WTC11 (cell line): ENCODE results near the gene ACKR3. TPM values are rescaled to one million over a fixed set of nuclear protein-coding genes. Genes with fewer than 3 reads are reported as not detected.

ENCODE experiments used
- ATAC-seq: fragments of 200-7000 bp; cut with Tn5 transposase; 2 replicates; pipeline ENCODE4 v1.10.0; 2021; ENCODE audit warnings: mild to moderate bottlenecking, moderate library complexity
- CTCF ChIA-PET: fragments of 300-600 bp; sonication (Branson Sonifier 250); formaldehyde crosslinking; loops from one replicate; lab custom pipeline; 2021; ENCODE audit warnings: antibody characterized with exemption; lab: Charles Lee
- POLR2A ChIA-PET: fragments of 350-600 bp; sonication (Branson Sonifier 250); formaldehyde crosslinking; loops from one replicate; lab custom pipeline; 2021; ENCODE audit warnings: antibody characterized with exemption; lab: Charles Lee
- DNase-seq: peaks from one replicate; pipeline ENCODE4 v3.0.0; 2021; ENCODE audit warnings: low spot score
- H3K27ac Mint-ChIP-seq: 2 replicates; pipeline ENCODE4 v1.8.0; 2021; ENCODE audit warnings: mixed read lengths
- H3K27me3 Mint-ChIP-seq: 2 replicates; pipeline ENCODE4 v1.8.0; 2021; ENCODE audit warnings: low read depth, mild to moderate bottlenecking, moderate library complexity, mixed read lengths
- H3K36me3 Mint-ChIP-seq: 2 replicates; pipeline ENCODE4 v1.8.0; 2021; ENCODE audit warnings: mixed read lengths
- H3K4me1 Mint-ChIP-seq: 2 replicates; pipeline ENCODE4 v1.8.0; 2022; ENCODE audit warnings: mixed read lengths
- H3K4me3 Mint-ChIP-seq: 2 replicates; pipeline ENCODE4 v1.8.0; 2021; ENCODE audit warnings: mild to moderate bottlenecking, moderate library complexity, mixed read lengths
- H3K9me3 Mint-ChIP-seq: 2 replicates; pipeline ENCODE4 v1.8.0; 2021; ENCODE audit warnings: mixed read lengths
- ATF2 ChIP-seq: sonication (generic); formaldehyde crosslinking; IDR thresholded peaks from 2 replicates; pipeline ENCODE4 v1.8.1; 2022; ENCODE audit warnings: low read depth, missing genetic modification reagents, borderline replicate concordance
- CDX4 ChIP-seq: fragments of 250-450 bp; sonication (Bioruptor Pico); IDR thresholded peaks from 2 replicates; pipeline ENCODE4 v1.9.0; 2021; ENCODE audit warnings: moderate library complexity, mild to moderate bottlenecking, inconsistent platforms, borderline replicate concordance
- E2F4 ChIP-seq: sonication (generic); formaldehyde crosslinking; IDR thresholded peaks from 2 replicates; pipeline ENCODE4 v1.8.1; 2022; ENCODE audit warnings: low read depth, mild to moderate bottlenecking, moderate library complexity, missing genetic modification reagents, borderline replicate concordance
- FOXJ3 ChIP-seq: sonication (generic); formaldehyde crosslinking; IDR thresholded peaks from 2 replicates; pipeline ENCODE4 v1.9.0; 2021; ENCODE audit warnings: missing genetic modification reagents, mild to moderate bottlenecking, borderline replicate concordance
- GRHL2 ChIP-seq: fragments of 250-450 bp; sonication (Bioruptor Pico); IDR thresholded peaks from 2 replicates; pipeline ENCODE4 v1.8.0; 2022; ENCODE audit warnings: mild to moderate bottlenecking, moderate library complexity; ENCODE audit not compliant: insufficient replicate concordance, severe bottlenecking
- MLX ChIP-seq: sonication (generic); formaldehyde crosslinking; IDR thresholded peaks from 2 replicates; pipeline ENCODE4 v1.8.1; 2023; ENCODE audit warnings: mild to moderate bottlenecking, missing genetic modification reagents, moderate library complexity
- MXD4 ChIP-seq: fragments of 250-450 bp; sonication (Bioruptor Pico); IDR thresholded peaks from 2 replicates; pipeline ENCODE4 v1.8.0; 2021; ENCODE audit warnings: mild to moderate bottlenecking, moderate library complexity, borderline replicate concordance
- MYBL2 ChIP-seq: sonication (generic); formaldehyde crosslinking; IDR thresholded peaks from 2 replicates; pipeline ENCODE4 v1.8.1; 2023; ENCODE audit warnings: mild to moderate bottlenecking, moderate library complexity, missing genetic modification reagents
- NR3C1 ChIP-seq: sonication (generic); formaldehyde crosslinking; conservative IDR thresholded peaks from 2 replicates; pipeline ENCODE4 v1.8.1; 2023; ENCODE audit warnings: low read depth, mild to moderate bottlenecking, missing genetic modification reagents
- SMAD3 ChIP-seq: sonication (generic); formaldehyde crosslinking; IDR thresholded peaks from 2 replicates; pipeline ENCODE4 v1.8.0; 2022; ENCODE audit warnings: missing genetic modification reagents, mild to moderate bottlenecking, borderline replicate concordance
- SMAD4 ChIP-seq: sonication (generic); formaldehyde crosslinking; IDR thresholded peaks from 2 replicates; pipeline ENCODE4 v1.8.0; 2022; ENCODE audit warnings: mild to moderate bottlenecking, missing genetic modification reagents
- SP1 ChIP-seq: sonication (generic); formaldehyde crosslinking; conservative IDR thresholded peaks from 2 replicates; pipeline ENCODE4 v1.8.1; 2022; ENCODE audit warnings: missing genetic modification reagents
- ZMAT4 ChIP-seq: fragments of 250-450 bp; sonication (Bioruptor Pico); IDR thresholded peaks from 2 replicates; pipeline ENCODE4 v1.9.0; 2021; ENCODE audit warnings: mild to moderate bottlenecking
- ZNF263 ChIP-seq: sonication (generic); formaldehyde crosslinking; IDR thresholded peaks from 2 replicates; pipeline ENCODE4 v1.8.1; 2022; ENCODE audit warnings: low read depth, mild to moderate bottlenecking, moderate library complexity, missing genetic modification reagents
- ZNF317 ChIP-seq: sonication (generic); formaldehyde crosslinking; IDR thresholded peaks from 2 replicates; pipeline ENCODE4 v1.8.1; 2023; ENCODE audit warnings: low read depth, mild to moderate bottlenecking, moderate library complexity, missing genetic modification reagents, borderline replicate concordance
- ZNF396 ChIP-seq: fragments of 250-450 bp; sonication (Bioruptor Pico); IDR thresholded peaks from 2 replicates; pipeline ENCODE4 v1.8.0; 2021; ENCODE audit warnings: mild to moderate bottlenecking, moderate library complexity, borderline replicate concordance
- ZNF416 ChIP-seq: fragments of 250-450 bp; sonication (Bioruptor Pico); IDR thresholded peaks from 2 replicates; pipeline ENCODE4 v1.9.0; 2021; ENCODE audit warnings: mild to moderate bottlenecking, inconsistent platforms
- ZNF423 ChIP-seq: fragments of 250-450 bp; sonication (Bioruptor Pico); IDR thresholded peaks from 2 replicates; pipeline ENCODE4 v2.1.2; 2022; ENCODE audit warnings: mild to moderate bottlenecking, moderate library complexity
- ZNF425 ChIP-seq: fragments of 250-450 bp; sonication (Bioruptor Pico); conservative IDR thresholded peaks from 2 replicates; pipeline ENCODE4 v1.9.0; 2021; ENCODE audit warnings: mild to moderate bottlenecking
- ZSCAN18 ChIP-seq: fragments of 250-450 bp; sonication (Bioruptor Pico); IDR thresholded peaks from 2 replicates; pipeline ENCODE4 v2.1.2; 2022; ENCODE audit warnings: mild to moderate bottlenecking, moderate library complexity
- total RNA-seq: library from RNA; stranded (reverse); gene quantifications from 3 replicates; pipeline ENCODE4 v1.2.3, GENCODE V29; 2021

The ACKR3 gene
- total RNA-seq, 1 experiment from 2014 or later: 1.3 TPM

- TF ChIP-seq NR3C1 (CRISPR knock-in tag) (no peak), ZNF317 (CRISPR knock-in tag) (no peak), ZSCAN18 (CRISPR knock-in tag) (no peak), ZNF423 (CRISPR knock-in tag) (no peak)
Measured at GRCh38 chr2:236521556-236521955, 48.1 kb upstream of the ACKR3 start (continued).

- ChIA-PET POLR2A (no interaction called here), CTCF (interaction anchor here (1.1 kb wide), 1 partner anchor 11 kb away, joined by 4 read pairs; no protein-coding TSS in a partner anchor)
- no peaks in the 10 kb centered on the region for H3K27me3 Mint-ChIP-seq
- H3K27ac Mint-ChIP-seq: no peak overlapping the region
- H3K9me3 Mint-ChIP-seq: peaks cover 10% of the 10 kb centered on the region
- no peak overlapping the region for H3K4me3 Mint-ChIP-seq
- DNase-seq (no peak), ATAC-seq (no peak)
- H3K4me1 Mint-ChIP-seq: no peaks in the 10 kb centered on the region
- no peaks in the 10 kb centered on the region for H3K36me3 Mint-ChIP-seq
- TF ChIP-seq SP1 (CRISPR knock-in tag) (no peak), E2F4 (CRISPR knock-in tag) (no peak), ZNF425 (no peak), ZNF396 (CRISPR knock-in tag) (no peak), MXD4 (CRISPR knock-in tag) (no peak), CDX4 (CRISPR knock-in tag) (no peak), SMAD3 (no peak), MYBL2 (CRISPR knock-in tag) (no peak), ATF2 (CRISPR knock-in tag) (no peak), MLX (CRISPR knock-in tag) (no peak), GRHL2 (no peak), ZNF263 (CRISPR knock-in tag) (no peak), FOXJ3 (CRISPR knock-in tag) (no peak), ZNF416 (CRISPR knock-in tag) (no peak), SMAD4 (CRISPR knock-in tag) (no peak), ZMAT4 (CRISPR knock-in tag) (no peak)
- TF ChIP-seq, all 79 proteins: peak for 0
Measured at GRCh38 chr2:236523249-236523648, 46.4 kb upstream of the ACKR3 start.
